Astrocyte (in vitro differentiated cells and primary cell): ENCODE results near the gene NSFL1C. TPM values are rescaled to one million over a fixed set of nuclear protein-coding genes. Genes with fewer than 3 reads are reported as not detected.

Experiments
- DNase-seq: peaks from one replicate; pipeline ENCODE4 v3.0.0-alpha.2; 2010; ENCODE audit warnings: low read depth
- FAIRE-seq: peaks from 2 replicates; lab custom pipeline; 2011; peaks lifted over from hg19 to GRCh38; lab: Jason Lieb, UNC
- H2AFZ ChIP-seq: 2 replicates; pipeline ENCODE4 v1.6.0; 2012; ENCODE audit warnings: low read depth, low read length, inconsistent platforms
- H3K27ac ChIP-seq: 2 replicates; pipeline ENCODE4 v1.5.1; 2011; ENCODE audit warnings: low read depth, low read length, inconsistent platforms
- H3K27me3 ChIP-seq: 2 replicates; pipeline ENCODE4 v1.6.0; 2011; ENCODE audit warnings: low read length, inconsistent platforms; ENCODE audit not compliant: insufficient read depth
- H3K36me3 ChIP-seq: 2 replicates; pipeline ENCODE4 v1.5.1; 2011; ENCODE audit warnings: low read length, inconsistent platforms; ENCODE audit not compliant: insufficient read depth
- H3K4me1 ChIP-seq: 2 replicates; pipeline ENCODE4 v1.5.1; 2011; ENCODE audit warnings: low read length, inconsistent platforms; ENCODE audit not compliant: insufficient read depth
- H3K4me2 ChIP-seq: 2 replicates; pipeline ENCODE4 v1.6.0; 2012; ENCODE audit warnings: low read length, inconsistent platforms
- H3K4me3 ChIP-seq: 2 replicates; pipeline ENCODE4 v1.5.1; 2011; ENCODE audit warnings: low read depth, mild to moderate bottlenecking, low read length, inconsistent platforms; ENCODE audit not compliant: insufficient read depth
- H3K79me2 ChIP-seq: 2 replicates; pipeline ENCODE4 v1.6.0; 2012; ENCODE audit warnings: mild to moderate bottlenecking, low read length, inconsistent platforms; ENCODE audit not compliant: insufficient read depth
- H3K9ac ChIP-seq: 2 replicates; pipeline ENCODE4 v1.6.0; 2012; ENCODE audit warnings: mild to moderate bottlenecking, low read length, inconsistent platforms
- H3K9me3 ChIP-seq: 2 replicates; pipeline ENCODE4 v1.5.1; 2012; ENCODE audit warnings: low read depth, mild to moderate bottlenecking, low read length, inconsistent platforms; ENCODE audit not compliant: insufficient read depth
- H4K20me1 ChIP-seq: 2 replicates; pipeline ENCODE4 v1.6.0; 2012; ENCODE audit warnings: low read length, inconsistent platforms; ENCODE audit not compliant: insufficient read depth
- H3K27ac Mint-ChIP-seq: one replicate; pipeline ENCODE4 v1.8.0; 2021; ENCODE audit warnings: mild to moderate bottlenecking, mixed read lengths; ENCODE audit not compliant: unreplicated experiment
- H3K27me3 Mint-ChIP-seq: one replicate; pipeline ENCODE4 v1.8.0; 2021; ENCODE audit warnings: low read depth, mixed read lengths; ENCODE audit not compliant: unreplicated experiment
- H3K36me3 Mint-ChIP-seq: one replicate; pipeline ENCODE4 v1.8.0; 2021; ENCODE audit warnings: low read depth, mixed read lengths; ENCODE audit not compliant: unreplicated experiment
- H3K4me1 Mint-ChIP-seq: one replicate; pipeline ENCODE4 v1.8.0; 2021; ENCODE audit warnings: low read depth, mixed read lengths; ENCODE audit not compliant: unreplicated experiment
- H3K4me3 Mint-ChIP-seq: one replicate; pipeline ENCODE4 v1.8.0; 2021; ENCODE audit warnings: mild to moderate bottlenecking, moderate library complexity, mixed read lengths; ENCODE audit not compliant: unreplicated experiment
- H3K9me3 Mint-ChIP-seq: one replicate; pipeline ENCODE4 v1.8.0; 2021; ENCODE audit warnings: mild to moderate bottlenecking, mixed read lengths; ENCODE audit not compliant: unreplicated experiment
- EZH2 ChIP-seq: IDR thresholded peaks from 2 replicates; pipeline ENCODE4 v1.6.1; 2012; ENCODE audit warnings: mild to moderate bottlenecking, low read length, inconsistent platforms; ENCODE audit not compliant: insufficient read depth
- total RNA-seq: library from RNA; stranded (reverse); gene quantifications from 2 replicates; pipeline ENCODE4 v1.2.1, GENCODE V29; 2021
- TF ChIP-seq, protein P1 (sequence below): IDR thresholded peaks from 2 replicates; pipeline ENCODE4 v1.5.1; 2011; ENCODE audit warnings: low read depth, mild to moderate bottlenecking, inconsistent platforms, low read length, moderate library complexity; ENCODE audit not compliant: insufficient read depth

Gene NSFL1C
- total RNA-seq, 1 donor from 2014 or later, result 96.0 TPM

DNA sequence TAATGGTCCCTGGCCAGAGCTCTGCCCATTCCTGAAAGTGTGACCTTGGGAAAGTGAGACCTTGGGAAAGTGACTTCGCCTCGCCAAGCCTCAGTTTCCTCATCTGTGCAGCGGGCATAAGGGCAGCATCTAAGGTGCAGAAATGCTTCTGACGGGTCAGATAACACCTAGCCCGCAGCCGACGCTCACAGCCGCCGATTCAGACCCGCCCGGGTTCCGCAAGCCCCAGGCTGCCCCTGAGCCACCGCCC lies 74.3 kb downstream of the NSFL1C start:
- Mint-ChIP-seq H3K4me1 (peaks cover 37% of the 10 kb centered on the region), H3K36me3 (no peaks in the 10 kb centered on the region), H3K27ac (peak overlapping the region; percentile 73), H3K27me3 (peaks cover 7% of the 10 kb centered on the region), H3K4me3 (peak overlapping the region; percentile 94), H3K9me3 (no peaks in the 10 kb centered on the region)
- Histone ChIP-seq H2AFZ (peak overlapping the region; percentile 49), H3K4me2 (peak overlapping the region; percentile 99), H3K27ac (peak overlapping the region; percentile 66), H3K4me3 (peak overlapping the region; percentile 93), H3K79me2 (peaks cover 57% of the 10 kb centered on the region), H3K36me3 (no peaks in the 10 kb centered on the region), H3K9me3 (no peaks in the 10 kb centered on the region), H3K9ac (peak overlapping the region; percentile 90), H3K27me3 (peaks cover 5% of the 10 kb centered on the region), H4K20me1 (peaks cover 50% of the 10 kb centered on the region), H3K4me1 (peaks cover 29% of the 10 kb centered on the region)
- DNase-seq (no peak), FAIRE-seq (no peak)
- no peak for TF ChIP-seq EZH2
- TF ChIP-seq, protein P1, sequence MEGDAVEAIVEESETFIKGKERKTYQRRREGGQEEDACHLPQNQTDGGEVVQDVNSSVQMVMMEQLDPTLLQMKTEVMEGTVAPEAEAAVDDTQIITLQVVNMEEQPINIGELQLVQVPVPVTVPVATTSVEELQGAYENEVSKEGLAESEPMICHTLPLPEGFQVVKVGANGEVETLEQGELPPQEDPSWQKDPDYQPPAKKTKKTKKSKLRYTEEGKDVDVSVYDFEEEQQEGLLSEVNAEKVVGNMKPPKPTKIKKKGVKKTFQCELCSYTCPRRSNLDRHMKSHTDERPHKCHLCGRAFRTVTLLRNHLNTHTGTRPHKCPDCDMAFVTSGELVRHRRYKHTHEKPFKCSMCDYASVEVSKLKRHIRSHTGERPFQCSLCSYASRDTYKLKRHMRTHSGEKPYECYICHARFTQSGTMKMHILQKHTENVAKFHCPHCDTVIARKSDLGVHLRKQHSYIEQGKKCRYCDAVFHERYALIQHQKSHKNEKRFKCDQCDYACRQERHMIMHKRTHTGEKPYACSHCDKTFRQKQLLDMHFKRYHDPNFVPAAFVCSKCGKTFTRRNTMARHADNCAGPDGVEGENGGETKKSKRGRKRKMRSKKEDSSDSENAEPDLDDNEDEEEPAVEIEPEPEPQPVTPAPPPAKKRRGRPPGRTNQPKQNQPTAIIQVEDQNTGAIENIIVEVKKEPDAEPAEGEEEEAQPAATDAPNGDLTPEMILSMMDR, result no peak

Other genes starting within 250 kb of the NSFL1C start
- gene RAD21L1, start 240.8 kb downstream of the NSFL1C start, total RNA-seq, result 0.34 TPM in 1 of 2 replicates, not detected in the other
- 7.8 and 7.9 TPM in 2 replicates for gene SNPH, start 200.6 kb downstream of the NSFL1C start, total RNA-seq
- 4.6 and 4.8 TPM in 2 replicates for gene SDCBP2, start 137.7 kb downstream of the NSFL1C start, total RNA-seq
- gene FKBP1A, start 73.8 kb downstream of the NSFL1C start, total RNA-seq, result 360 and 379 TPM in 2 replicates
- not detected in 2 replicates for gene SIRPB2, start 24.6 kb upstream of the NSFL1C start, total RNA-seq
- not detected in 2 replicates for gene SIRPD, start 90.9 kb upstream of the NSFL1C start, total RNA-seq
- gene SIRPB1, start 153.2 kb upstream of the NSFL1C start, total RNA-seq, result not detected in 2 replicates
- not detected in 2 replicates for gene SIRPG, start 190.9 kb upstream of the NSFL1C start, total RNA-seq